Urinary bladder (tissue), 4 donors: ENCODE data around the gene NPR1. TPM values are rescaled to one million over a fixed set of nuclear protein-coding genes. Genes with fewer than 3 reads are reported as not detected.

Experiments used
- DNase-seq: peaks from one replicate; pipeline ENCODE4 v3.0.0-alpha.2; 2015; ENCODE audit errors: extremely low spot score
- H3K27ac ChIP-seq: one replicate; pipeline ENCODE4 v1.5.1; 2013; ENCODE audit warnings: low read depth, mild to moderate bottlenecking, moderate library complexity
- H3K36me3 ChIP-seq: one replicate; pipeline ENCODE4 v1.6.1; 2013; ENCODE audit warnings: mild to moderate bottlenecking, moderate library complexity; ENCODE audit not compliant: insufficient read depth
- H3K4me1 ChIP-seq: one replicate; pipeline ENCODE4 v1.6.1; 2013; ENCODE audit warnings: mild to moderate bottlenecking, moderate library complexity; ENCODE audit not compliant: insufficient read depth
- H3K4me3 ChIP-seq: one replicate; pipeline ENCODE4 v1.5.1; 2013; ENCODE audit warnings: low read depth, low read length
- WGBS: extraction: QIAGEN DNeasy Blood & Tissue Kit; methylation state at CpG from one replicate; pipeline ENCODE4 v1.1.7; 2013; 5-methylcytosine and 5-hydroxymethylcytosine counted together
- polyA plus RNA-seq: library from polyadenylated mRNA; stranded (reverse); fragments of 200-250 nt; gene quantifications from one replicate; pipeline ENCODE4 v1.2.3, GENCODE V29; 2013
- small RNA-seq: library from RNA; depleted of rRNA; stranded (forward); fragments of <200 nt; gene quantifications from one replicate; pipeline ENCODE3, GENCODE V24; 2014
- total RNA-seq: library from RNA; depleted of rRNA; stranded (reverse); fragments of >200 nt; gene quantifications from one replicate; pipeline ENCODE4 v1.2.3, GENCODE V29; 2014
- donor health status: healthy with polysubstance abuse.
- donor health status: healthy.

Gene NPR1
- total and polyA plus RNA-seq, 2 donors = 9.5 to 31.6 TPM

GRCh38 chr1:153733970-153734369 lies 55.5 kb downstream of the NPR1 start:
- Histone ChIP-seq H3K36me3 (no peaks in the 10 kb centered on the region), H3K4me1 (no peaks in the 10 kb centered on the region), H3K4me3 (no peak overlapping the region), H3K27ac (no peak overlapping the region)
- 64% methylated on average over 1 of the region's 1 CpG for WGBS
- no peak for DNase-seq

- Histone ChIP-seq H3K36me3 (no peaks in the 10 kb centered on the region), H3K4me3 (no peak overlapping the region), H3K27ac (no peak overlapping the region), H3K4me1 (no peaks in the 10 kb centered on the region)
- no peak for DNase-seq
- WGBS = 86% methylated on average over 3 of the region's 3 CpGs
Observed at GRCh38 chr1:153734396-153735089, 56.1 kb downstream of the NPR1 start.

- no peak overlapping the region for H3K27ac ChIP-seq
- H3K4me1 ChIP-seq = no peaks in the 10 kb centered on the region
- no peak overlapping the region for H3K4me3 ChIP-seq
- no peak for DNase-seq
- H3K36me3 ChIP-seq = no peaks in the 10 kb centered on the region
- WGBS = 95% methylated on average over 3 of the region's 3 CpGs
Observed at GRCh38 chr1:153735090-153735420, 56.6 kb downstream of the NPR1 start.

- no peak for DNase-seq
- Histone ChIP-seq H3K4me1 (no peaks in the 10 kb centered on the region), H3K27ac (no peak overlapping the region), H3K4me3 (no peak overlapping the region), H3K36me3 (peaks cover 9% of the 10 kb centered on the region)
- 51% methylated on average over 2 of the region's 2 CpGs for WGBS
Observed at GRCh38 chr1:153741986-153742385, 63.5 kb downstream of the NPR1 start.

GRCh38 chr1:153742411-153743142 lies 64.1 kb downstream of the NPR1 start:
- Histone ChIP-seq H3K36me3 (peaks cover 12% of the 10 kb centered on the region), H3K4me3 (no peak overlapping the region), H3K27ac (no peak overlapping the region), H3K4me1 (no peaks in the 10 kb centered on the region)
- WGBS = 58% methylated on average over 5 of the region's 5 CpGs
- no peak for DNase-seq

Small RNA genes lying within 50 kb of the gene (small RNA-seq; reads per million reads assigned to genes)
- gene MIR8083 = not detected
- not detected for gene RF00019
- not detected for gene RN7SL372P

Other genes with a start within 250 kb of the NPR1 start
- gene S100A7, start 218.0 kb upstream of the NPR1 start, total RNA-seq = not detected
- not detected for gene S100A7, start 218.0 kb upstream of the NPR1 start, polyA plus RNA-seq
- gene S100A6, start 142.7 kb upstream of the NPR1 start, total RNA-seq = 322 TPM
- 1,706 TPM for gene S100A6, start 142.7 kb upstream of the NPR1 start, polyA plus RNA-seq
- not detected for gene S100A5, start 137.8 kb upstream of the NPR1 start, total RNA-seq
- 0.42 TPM for gene S100A5, start 137.8 kb upstream of the NPR1 start, polyA plus RNA-seq
- gene S100A4, start 132.9 kb upstream of the NPR1 start, total RNA-seq = 113 TPM
- gene S100A4, start 132.9 kb upstream of the NPR1 start, polyA plus RNA-seq = 440 TPM
- gene S100A3, start 129.4 kb upstream of the NPR1 start, total RNA-seq = not detected
- 5.2 TPM for gene S100A3, start 129.4 kb upstream of the NPR1 start, polyA plus RNA-seq
- gene S100A2, start 112.8 kb upstream of the NPR1 start, total RNA-seq = 26.2 TPM
- gene S100A2, start 112.8 kb upstream of the NPR1 start, polyA plus RNA-seq = 91.2 TPM
- 51.3 TPM for gene S100A16, start 65.6 kb upstream of the NPR1 start, total RNA-seq
- 83.8 TPM for gene S100A16, start 65.6 kb upstream of the NPR1 start, polyA plus RNA-seq
- gene S100A14, start 62.4 kb upstream of the NPR1 start, total RNA-seq = 8.1 TPM
- 7.1 TPM for gene S100A14, start 62.4 kb upstream of the NPR1 start, polyA plus RNA-seq
- 35.6 TPM for gene S100A13, start 51.2 kb upstream of the NPR1 start, total RNA-seq
- gene S100A13, start 51.2 kb upstream of the NPR1 start, polyA plus RNA-seq = 193 TPM
- gene S100A1, start 50.3 kb upstream of the NPR1 start, total RNA-seq = not detected
- gene S100A1, start 50.3 kb upstream of the NPR1 start, polyA plus RNA-seq = 3.0 TPM
- gene CHTOP, start 44.6 kb upstream of the NPR1 start, total RNA-seq = 53.8 TPM
- 63.9 TPM for gene CHTOP, start 44.6 kb upstream of the NPR1 start, polyA plus RNA-seq
- 36.9 TPM for gene SNAPIN, start 20.0 kb upstream of the NPR1 start, total RNA-seq
- gene SNAPIN, start 20.0 kb upstream of the NPR1 start, polyA plus RNA-seq = 55.9 TPM
- gene ILF2, start 7.7 kb upstream of the NPR1 start, total RNA-seq = 132 TPM
- gene ILF2, start 7.7 kb upstream of the NPR1 start, polyA plus RNA-seq = 77.2 TPM
- 44.0 TPM for gene INTS3, start 49.4 kb downstream of the NPR1 start, total RNA-seq
- 35.9 TPM for gene INTS3, start 49.4 kb downstream of the NPR1 start, polyA plus RNA-seq
- 20.7 TPM for gene SLC27A3, start 96.7 kb downstream of the NPR1 start, total RNA-seq
- gene SLC27A3, start 96.7 kb downstream of the NPR1 start, polyA plus RNA-seq = 41.0 TPM
- gene GATAD2B, start 244.3 kb downstream of the NPR1 start, total RNA-seq = 11.5 TPM
- gene GATAD2B, start 244.3 kb downstream of the NPR1 start, polyA plus RNA-seq = 8.5 TPM